Heart left ventricle (tissue), 16 donors: Measurements from ENCODE around the gene CKLF. TPM values are rescaled to one million over a fixed set of nuclear protein-coding genes. Genes with fewer than 3 reads are reported as not detected.

Source experiments
- ATAC-seq, 4 donors: fragments of 200-7000 bp; cut with Tn5 transposase; one replicate each; pipeline ENCODE4 v1.9.1; 2020 to 2022; ENCODE audit warnings: moderate library complexity in 4 of 4, mild to moderate bottlenecking in 3 of 4, moderate number of reproducible peaks in 1 of 4
- DNase-seq, 5 donors: peaks; one replicate each; pipeline ENCODE4 v3.0.0-alpha.2; 2020
- H3K27ac ChIP-seq, 12 donors: fragments of 200-600 bp; sonication (generic) in 4 of 12; one replicate each; pipeline versions ENCODE4 v1.5.0 to v1.8.0; 2016 to 2022; ENCODE audit warnings: mild to moderate bottlenecking in 2 of 12
- H3K27me3 ChIP-seq, 9 donors: fragments of 200-600 bp; sonication (generic) in 2 of 9; one replicate each; pipeline versions ENCODE4 v1.5.1 to v1.8.0; 2016 to 2022; ENCODE audit warnings: mild to moderate bottlenecking in 3 of 9
- H3K36me3 ChIP-seq, 9 donors: fragments of 200-600 bp; sonication (generic) in 2 of 9; one replicate each; pipeline versions ENCODE4 v1.5.0 to v1.8.0; 2018 to 2022; ENCODE audit warnings: mild to moderate bottlenecking in 2 of 9
- H3K4me1 ChIP-seq, 12 donors: fragments of 200-600 bp; sonication (generic) in 4 of 12; one replicate each; pipeline versions ENCODE4 v1.5.0 to v1.8.0; 2016 to 2022; ENCODE audit warnings: mild to moderate bottlenecking in 3 of 12
- H3K4me3 ChIP-seq, 12 donors: fragments of 200-600 bp; sonication (generic) in 4 of 12; one replicate each; pipeline versions ENCODE4 v1.5.0 to v1.8.0; 2017 to 2022; ENCODE audit warnings: mild to moderate bottlenecking in 9 of 12, moderate library complexity in 4 of 12
- H3K9me3 ChIP-seq, 12 donors: fragments of 200-600 bp; sonication (generic) in 4 of 12; one replicate each; pipeline versions ENCODE4 v1.5.0 to v1.8.0; 2016 to 2022; ENCODE audit warnings: mild to moderate bottlenecking in 1 of 12
- POLR2A ChIP-seq, 2 donors: fragments of 450-650 bp; IDR thresholded peaks; one replicate each; pipeline ENCODE4 v1.6.1; 2017; ENCODE audit warnings: antibody characterized with exemption in 2 of 2, mild to moderate bottlenecking in 2 of 2, moderate library complexity in 2 of 2
- WGBS, 4 donors: extraction: QIAGEN DNeasy Blood & Tissue Kit in 2 of 4; methylation state at CpG; one replicate each; pipeline versions ENCODE4 v1.1.5 to v1.1.7; 2013 to 2018; 5-methylcytosine and 5-hydroxymethylcytosine counted together
- intact Hi-C, 10 donors: fragments of 100-400 bp; cut with DNase I; formaldehyde crosslinking; loops; one replicate each; pipeline versions ENCODE4 v1.11.1 to v1.14.2; 2022
- polyA plus RNA-seq, 2 donors: library from polyadenylated mRNA; stranded (reverse); fragments of 200-250 nt; gene quantifications; one replicate each; pipeline ENCODE4 v1.2.3, GENCODE V29; 2013
- total RNA-seq, 9 donors: library from RNA; depleted of rRNA in 2 of 9; stranded (reverse); fragments of >200 nt in 2 of 9; fragmentation: NEBNext Ultra II Directional in 3 of 9; extraction: Animal tissue kit (Norgen Biotek cat#: 25700) in 3 of 9; gene quantifications; one replicate each; pipeline versions ENCODE4 v1.1.0 to v1.2.4, GENCODE V29; 2016 to 2023
- TF ChIP-seq, protein P1 (sequence below), 12 donors: fragments of 200-600 bp; sonication (generic) in 4 of 12; IDR thresholded peaks; one replicate each; pipeline versions ENCODE4 v1.5.0 to v1.8.0; 2018 to 2022; ENCODE audit warnings: antibody characterized with exemption in 12 of 12, mild to moderate bottlenecking in 5 of 12
- donor health status: ischemic (EF 13 %, LVEDD 7.1; RV severe dilation, severe dysfunction).
- donor health status: healthy with polysubstance abuse.
- donor health status: DM: no; HTN: yes; CAD: no.
- donor health status: DM: no; HTN: no; CAD: no.
- donor health status: ischemic (EF 25% LVEDD 6.9; RV normal size, moderate dysfunction).
- donor health status: ischemic (EF 25% LVEDD 5.7; RV mildly dilated, moderate dysfunction).
- donor health status: healthy.
- donor health status: DM: yes; HTN: yes; CAD: no.
- donor health status: ischemic (EF 35%, LVEDD 5.7; RV mildly dilated, moderate dysfunction).
- donor health status: nonischemic (EF 11% LVEDD 7.7; RV severe dilation, severe dysfunction).
- donor health status: DM: yes; HTN: yes; CAD: no.
- donor health status: PGD.
- donor health status: ischemic (EF 29% LVEDD 5.4; RV normal size, mild dysfunction).
- donor health status: nonischemic (EF 23%, LVEDD 6.1; RV moderate dilation, normal function).

The CKLF gene
- total and polyA plus RNA-seq, 11 donors: 4.1 to 28.9 (median 6.4) TPM

DNA sequence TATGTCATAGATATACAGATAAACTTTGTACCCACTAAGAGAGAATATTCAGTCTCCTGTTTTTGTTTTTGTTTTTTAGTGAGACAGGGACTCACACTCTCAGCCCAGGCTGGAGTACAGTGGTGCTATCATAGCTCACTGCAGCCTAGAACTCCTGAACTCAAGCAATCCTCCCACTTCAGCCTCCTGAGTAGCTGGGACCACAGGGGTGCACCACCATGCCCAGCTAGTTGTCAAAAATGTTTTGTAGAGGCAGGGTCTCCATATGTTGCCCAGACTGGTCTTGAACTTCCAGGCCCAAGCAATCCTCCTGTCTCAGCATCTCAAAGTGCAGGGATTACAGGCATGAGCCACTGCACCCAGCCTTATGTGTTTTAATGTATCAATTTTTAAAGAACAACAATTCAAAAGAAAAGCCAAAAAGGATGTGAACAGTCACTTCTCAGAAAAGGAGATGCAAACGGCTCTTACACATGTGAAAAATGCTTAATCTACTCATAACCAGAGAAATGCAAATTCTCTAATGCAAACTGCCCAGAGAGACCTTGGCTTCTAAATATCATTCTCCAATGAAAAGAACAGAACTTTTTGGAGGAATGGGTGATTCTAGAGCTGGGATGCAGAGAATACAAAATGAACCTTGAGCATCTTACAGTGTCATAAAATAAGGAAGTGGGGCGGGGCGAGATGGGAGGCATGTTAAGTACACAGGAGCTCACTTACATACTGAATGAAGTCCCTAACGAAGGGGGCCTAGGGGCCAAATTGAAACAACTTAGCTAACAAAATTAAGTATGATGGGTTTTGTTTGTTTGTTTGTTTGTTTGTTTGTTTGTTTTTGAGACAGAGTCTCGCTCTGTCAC lies 44.8 kb downstream of the CKLF start:
- intact Hi-C loops: loop anchor here in 1 of 10 donors (5.0 kb wide), 1 partner anchor 35 kb away; no protein-coding TSS in a partner anchor
- H3K4me3 ChIP-seq: no peak overlapping the region
- WGBS, 4 donors: 83 to 89% (median 86%) methylated on average over 5 of the region's 5 CpGs
- ATAC-seq: no peak
- no peak overlapping the region for H3K27ac ChIP-seq
- TF ChIP-seq, protein P1, sequence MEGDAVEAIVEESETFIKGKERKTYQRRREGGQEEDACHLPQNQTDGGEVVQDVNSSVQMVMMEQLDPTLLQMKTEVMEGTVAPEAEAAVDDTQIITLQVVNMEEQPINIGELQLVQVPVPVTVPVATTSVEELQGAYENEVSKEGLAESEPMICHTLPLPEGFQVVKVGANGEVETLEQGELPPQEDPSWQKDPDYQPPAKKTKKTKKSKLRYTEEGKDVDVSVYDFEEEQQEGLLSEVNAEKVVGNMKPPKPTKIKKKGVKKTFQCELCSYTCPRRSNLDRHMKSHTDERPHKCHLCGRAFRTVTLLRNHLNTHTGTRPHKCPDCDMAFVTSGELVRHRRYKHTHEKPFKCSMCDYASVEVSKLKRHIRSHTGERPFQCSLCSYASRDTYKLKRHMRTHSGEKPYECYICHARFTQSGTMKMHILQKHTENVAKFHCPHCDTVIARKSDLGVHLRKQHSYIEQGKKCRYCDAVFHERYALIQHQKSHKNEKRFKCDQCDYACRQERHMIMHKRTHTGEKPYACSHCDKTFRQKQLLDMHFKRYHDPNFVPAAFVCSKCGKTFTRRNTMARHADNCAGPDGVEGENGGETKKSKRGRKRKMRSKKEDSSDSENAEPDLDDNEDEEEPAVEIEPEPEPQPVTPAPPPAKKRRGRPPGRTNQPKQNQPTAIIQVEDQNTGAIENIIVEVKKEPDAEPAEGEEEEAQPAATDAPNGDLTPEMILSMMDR (IDR thresholded peaks at IDR 0.05): no peak
- H3K27me3 ChIP-seq: no peaks in the 10 kb centered on the region
- no peaks in the 10 kb centered on the region for H3K4me1 ChIP-seq
- H3K36me3 ChIP-seq: no peaks in the 10 kb centered on the region
- DNase-seq: no peak
- peaks cover 0 to 4% (median 0%) of the 10 kb centered on the region in 12 donors for H3K9me3 ChIP-seq

DNA sequence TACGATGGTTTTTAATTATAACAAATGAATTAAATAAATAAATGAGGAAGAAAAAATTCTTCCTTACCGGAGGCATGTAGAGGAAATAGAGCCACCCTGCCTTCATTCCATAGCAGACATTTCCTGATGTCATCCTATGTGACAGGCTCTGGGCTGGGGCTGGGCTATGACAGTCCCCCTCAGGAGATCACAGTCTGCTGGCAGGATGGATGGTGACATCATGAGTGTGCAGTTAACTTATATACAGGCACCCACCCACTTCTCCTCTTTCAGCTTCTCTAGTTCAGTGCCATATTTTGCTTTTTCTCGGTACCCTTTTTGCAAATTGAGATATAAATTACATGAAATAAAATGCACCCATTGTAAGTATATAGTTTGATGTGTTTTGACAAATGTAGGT lies 45.7 kb downstream of the CKLF start:
- intact Hi-C loops: loop anchor here in 1 of 10 donors (5.0 kb wide), 1 partner anchor 36 kb away; no protein-coding TSS in a partner anchor

DNA sequence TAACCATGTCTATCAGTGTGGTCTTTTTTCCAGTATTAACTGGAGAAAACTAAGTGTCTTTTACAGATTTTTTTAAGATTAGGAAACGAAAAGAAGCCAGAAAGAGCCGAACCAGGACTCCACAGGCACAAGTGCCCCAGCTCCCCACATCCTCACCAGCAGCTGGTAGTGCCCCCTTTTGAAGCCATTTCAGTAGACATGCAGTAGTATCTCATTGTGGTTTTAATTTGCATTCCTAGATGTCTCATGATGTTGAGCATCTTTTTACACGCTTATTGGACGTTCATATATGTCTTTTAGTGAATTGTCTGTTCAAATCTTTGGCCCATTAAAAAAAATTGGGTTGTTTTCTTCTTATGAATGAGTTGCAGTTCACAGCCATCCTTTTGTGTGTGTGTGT lies 47.4 kb downstream of the CKLF start:
- WGBS, 4 donors: 90 to 94% (median 92%) methylated on average over 4 of the region's 4 CpGs
- H3K27ac ChIP-seq: no peak overlapping the region

More for the DNA sequence above, 45.7 kb downstream of the CKLF start:
- H3K4me1 ChIP-seq: no peaks in the 10 kb centered on the region
- TF ChIP-seq, protein P1 (IDR thresholded peaks at IDR 0.05): no peak
- TF ChIP-seq POLR2A (IDR thresholded peaks at IDR 0.05): no peak
- WGBS, 4 donors: 62 to 66% (median 62%) methylated on average over 3 of the region's 3 CpGs
- no peak for DNase-seq
- no peak overlapping the region for H3K27ac ChIP-seq
- no peak for ATAC-seq
- no peaks in the 10 kb centered on the region for H3K27me3 ChIP-seq
- H3K36me3 ChIP-seq: no peaks in the 10 kb centered on the region
- peaks cover 0 to 4% (median 0%) of the 10 kb centered on the region in 12 donors for H3K9me3 ChIP-seq
- no peak overlapping the region for H3K4me3 ChIP-seq

DNA sequence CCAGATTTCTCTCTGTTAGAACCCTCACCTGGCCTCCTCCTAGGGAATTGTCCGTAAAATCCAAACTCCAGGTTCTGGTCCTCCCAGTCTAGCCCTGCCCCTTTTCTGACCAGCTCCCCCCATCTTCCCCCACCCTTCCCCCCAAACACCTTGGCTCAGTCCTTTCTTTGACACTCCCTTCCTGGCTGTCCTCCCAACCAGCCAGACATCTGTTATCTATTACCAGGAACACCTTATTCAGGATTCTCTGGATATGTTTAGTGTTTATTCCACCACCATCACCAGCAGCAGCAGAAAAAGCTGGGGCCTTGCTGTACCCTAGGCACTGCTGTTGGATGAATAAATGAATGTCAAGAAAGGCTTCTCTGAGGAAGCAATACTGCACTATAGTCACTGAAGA lies 48.1 kb downstream of the CKLF start:
- ATAC-seq: no peak
- WGBS, 4 donors: 92 to 100% (median 97%) methylated on average over 1 of the region's 1 CpG
- Histone ChIP-seq H3K9me3 (no peaks in the 10 kb centered on the region), H3K36me3 (no peaks in the 10 kb centered on the region), H3K4me1 (peaks cover 0 to 18% (median 6%) of the 10 kb centered on the region in 12 donors), H3K27me3 (no peaks in the 10 kb centered on the region), H3K27ac (no peak overlapping the region), H3K4me3 (no peak overlapping the region)
- TF ChIP-seq, protein P1 (IDR thresholded peaks at IDR 0.05): no peak
- no peak for TF ChIP-seq POLR2A (IDR thresholded peaks at IDR 0.05)
- no peak for DNase-seq
- intact Hi-C loops: loop anchor here in 8 of 10 donors (5.0 to 10.0 kb wide), 6 partner anchors 38 to 264 kb away; partner anchors contain the start of genes CKLF (in 2 of the 8) and TK2 (in 2 of the 8)

More for the DNA sequence above, 47.4 kb downstream of the CKLF start:
- peaks cover 0 to 10% (median 4%) of the 10 kb centered on the region in 12 donors for H3K4me1 ChIP-seq
- H3K27me3 ChIP-seq: no peaks in the 10 kb centered on the region
- H3K9me3 ChIP-seq: no peaks in the 10 kb centered on the region
- H3K4me3 ChIP-seq: no peak overlapping the region
- H3K36me3 ChIP-seq: no peaks in the 10 kb centered on the region
- ATAC-seq: no peak
- intact Hi-C loops: loop anchor here in 8 of 10 donors (5.0 to 10.0 kb wide), 6 partner anchors 37 to 265 kb away; partner anchors contain the start of genes CKLF (in 2 of the 8) and TK2 (in 2 of the 8)
- no peak for DNase-seq
- TF ChIP-seq, protein P1 (IDR thresholded peaks at IDR 0.05): no peak
- no peak for TF ChIP-seq POLR2A (IDR thresholded peaks at IDR 0.05)
